ENCODE data around the gene TARS2. TPM values are rescaled to one million over a fixed set of nuclear protein-coding genes. Genes with fewer than 3 reads are reported as not detected.

The TARS2 gene
- total RNA-seq, 1 donor from 2014 or later: 14.8 TPM

GRCh38 chr1:150555971-150556865, 69.0 kb downstream of the TARS2 start:
- no peak for DNase-seq

GRCh38 chr1:150557065-150557600, 69.9 kb downstream of the TARS2 start:
- DNase-seq: no peak

Small RNAs within 50 kb of the gene (small RNA-seq; reads per million reads assigned to genes)
- gene MIR4257 (ENCODE audit: low replicate concordance): not detected

Other genes starting within 250 kb of the TARS2 start
- gene CA14, start 229.6 kb upstream of the TARS2 start, total RNA-seq: 0.69 TPM
- 56.1 TPM for gene APH1A, start 218.4 kb upstream of the TARS2 start, total RNA-seq
- gene C1orf54, start 214.6 kb upstream of the TARS2 start, total RNA-seq: 39.8 TPM
- gene CIART, start 204.9 kb upstream of the TARS2 start, total RNA-seq: 2.1 TPM
- 35.6 TPM for gene MRPS21, start 193.6 kb upstream of the TARS2 start, total RNA-seq
- 59.8 TPM for gene PRPF3, start 165.9 kb upstream of the TARS2 start, total RNA-seq
- 16.2 TPM for gene RPRD2, start 123.3 kb upstream of the TARS2 start, total RNA-seq
- 4.4 TPM for gene ECM1, start 20.7 kb downstream of the TARS2 start, total RNA-seq
- not detected for gene FALEC, start 28.3 kb downstream of the TARS2 start, total RNA-seq
- gene ADAMTSL4, start 62.0 kb downstream of the TARS2 start, total RNA-seq: 22.1 TPM
- 172 TPM for gene MCL1, start 92.2 kb downstream of the TARS2 start, total RNA-seq
- gene ENSA, start 142.2 kb downstream of the TARS2 start, total RNA-seq: 89.7 TPM
- 14.3 TPM for gene GOLPH3L, start 209.7 kb downstream of the TARS2 start, total RNA-seq
- 0.39 TPM for gene HORMAD1, start 233.5 kb downstream of the TARS2 start, total RNA-seq